ENCODE measurements around the gene NCMAP. TPM values are rescaled to one million over a fixed set of nuclear protein-coding genes. Genes with fewer than 3 reads are reported as not detected.

NCMAP gene
- polyA plus RNA-seq, 1 experiment, result not detected

DNA sequence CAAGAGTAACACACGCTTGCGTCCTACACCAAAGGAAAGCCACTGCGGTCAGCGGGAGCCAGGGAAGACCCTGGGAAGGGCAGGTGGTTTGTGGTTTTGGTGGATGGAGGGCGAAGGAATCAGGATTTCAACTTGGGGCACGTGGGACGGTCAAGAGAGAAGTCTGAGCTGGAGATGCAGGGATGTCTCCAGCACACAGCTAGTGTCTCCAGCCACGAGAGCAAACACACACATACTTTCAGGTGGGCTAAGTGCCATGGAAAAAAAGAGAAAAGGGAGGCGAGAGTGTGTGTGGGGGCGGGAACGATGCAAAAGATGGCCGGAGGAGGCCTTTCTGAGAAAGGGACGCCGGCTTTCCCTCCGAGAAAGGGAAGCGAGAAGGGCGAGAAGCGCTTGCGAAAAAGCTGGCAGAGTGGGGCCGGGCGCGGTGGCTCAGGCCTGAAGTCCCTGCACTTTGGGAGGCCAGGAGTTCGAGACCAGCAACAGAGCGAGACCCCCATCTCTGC is 85.8 kb downstream of the NCMAP start:
- no peaks in the 10 kb centered on the region for H3K9me3 ChIP-seq (ENCODE audit: control insufficient read depth, insufficient read depth, low read length)
- DNase-seq (ENCODE audit: low read depth, low spot score), result no peak
- peaks cover 5% of the 10 kb centered on the region for H3K27me3 ChIP-seq (ENCODE audit: control insufficient read depth, insufficient read depth, low read length)
- ChIA-PET CTCF (interaction anchor here (1.0 kb wide), 1 partner anchor 8 kb away, joined by 3 read pairs; no protein-coding TSS in a partner anchor), POLR2A (interaction anchor here (0.8 to 1.2 kb wide), 2 partner anchors 41 to 225 kb away, joined by 3 to 6 read pairs; no protein-coding TSS in a partner anchor)
- TF ChIP-seq CTCF (IDR thresholded peaks at IDR 0.05; ENCODE audit: low read depth, low read length), result no peak
- H3K27ac ChIP-seq (ENCODE audit: low read depth, low read length), result peak overlapping the region; percentile 100
- H3K4me3 ChIP-seq (ENCODE audit: low read depth, low read length), result peak overlapping the region; percentile 59

DNA sequence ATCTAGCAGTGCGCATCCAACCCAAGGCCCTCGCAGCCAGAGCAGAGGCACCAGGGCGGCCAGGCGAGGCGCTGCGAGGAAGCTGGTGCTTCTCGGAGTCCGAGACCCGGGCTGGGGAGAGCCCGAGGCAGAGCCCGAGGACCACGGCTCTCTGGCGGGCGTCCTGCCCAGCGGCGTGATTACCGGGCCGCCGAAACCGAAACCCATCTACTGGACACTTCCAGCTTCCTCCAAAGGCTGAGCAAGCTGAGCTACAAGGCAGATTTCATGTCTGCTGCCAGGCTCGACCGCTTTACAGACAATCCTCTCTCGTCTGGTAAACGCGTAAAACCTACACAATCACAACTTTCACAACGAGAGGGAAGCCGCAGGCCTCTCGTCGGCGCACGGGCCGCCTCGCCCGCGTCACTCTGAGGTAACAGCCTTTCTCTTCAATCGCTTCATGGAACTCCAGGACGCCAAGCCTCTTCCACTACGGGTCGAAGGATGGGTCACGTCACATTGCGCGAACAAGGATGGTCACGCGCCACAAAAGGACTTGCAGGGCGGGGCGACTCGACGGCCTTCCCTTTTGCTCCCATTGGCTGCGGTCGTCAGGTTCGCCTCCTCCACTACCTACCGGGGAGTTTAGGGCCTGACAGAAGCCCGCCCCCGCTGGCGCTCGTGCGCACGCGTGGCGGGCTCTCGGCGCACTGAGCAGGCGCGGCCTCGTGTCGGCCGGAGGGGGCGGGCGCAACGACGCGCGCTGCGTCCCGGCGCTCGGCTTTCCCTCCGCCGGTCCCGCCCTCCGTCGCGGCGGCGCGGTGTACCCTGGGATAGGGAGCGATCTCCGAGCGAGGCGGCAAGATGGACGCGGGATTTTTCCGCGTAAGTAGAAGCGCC is 86.8 kb downstream of the NCMAP start, which contains the start of gene SRRM1:
Gene SRRM1, plus strand, starts transcription at position 822 of the 882 bp plus-strand sequence. Its CDS starts 25 bp downstream, at position 847.
- peak within 1 kb of the TSS; percentile 100 for H3K27ac ChIP-seq (ENCODE audit: low read depth, low read length)
- peak within 1 kb of the TSS; percentile 90 for H3K4me3 ChIP-seq (ENCODE audit: low read depth, low read length)
- H3K9me3 ChIP-seq (ENCODE audit: control insufficient read depth, insufficient read depth, low read length), result no peaks in the 10 kb centered on the region
- DNase-seq (ENCODE audit: low read depth, low spot score), result peak; percentile 100
- H3K27me3 ChIP-seq (ENCODE audit: control insufficient read depth, insufficient read depth, low read length), result peaks cover 3% of the 10 kb centered on the region
- CTCF ChIA-PET, result interaction anchor here (0.6 to 1.0 kb wide), 2 partner anchors 9 to 151 kb away, joined by 3 read pairs; no protein-coding TSS in a partner anchor
- peak; percentile 11; the same call in 1 of the 2 replicates for TF ChIP-seq CTCF (IDR thresholded peaks at IDR 0.05; ENCODE audit: low read depth, low read length)
- POLR2A ChIA-PET, result interaction anchor here (0.6 to 1.2 kb wide), 5 partner anchors 40 to 226 kb away, joined by 3 to 10 read pairs (median 5); no protein-coding TSS in a partner anchor

- Histone ChIP-seq H3K9me3 (ENCODE audit: control insufficient read depth, insufficient read depth, low read length) (no peaks in the 10 kb centered on the region), H3K4me3 (ENCODE audit: low read depth, low read length) (peak overlapping the region; percentile 89), H3K27ac (ENCODE audit: low read depth, low read length) (no peak overlapping the region), H3K27me3 (ENCODE audit: control insufficient read depth, insufficient read depth, low read length) (no peaks in the 10 kb centered on the region)
- TF ChIP-seq CTCF (IDR thresholded peaks at IDR 0.05; ENCODE audit: low read depth, low read length), result no peak
- POLR2A ChIA-PET, result interaction anchor here (0.6 to 0.7 kb wide), 2 partner anchors 61 to 208 kb away, joined by 5 to 10 read pairs; no protein-coding TSS in a partner anchor
- CTCF ChIA-PET, result interaction anchor here (0.5 to 1.7 kb wide), 2 partner anchors 191 to 561 kb away, joined by 3 to 5 read pairs; no protein-coding TSS in a partner anchor
- DNase-seq (ENCODE audit: low read depth, low spot score), result no peak
These were observed 87.6 kb downstream of the NCMAP start for GRCh38 chr1:24643363-24644099.

- ChIA-PET POLR2A (no interaction called here), CTCF (interaction anchor here (0.5 to 1.7 kb wide), 2 partner anchors 191 to 560 kb away, joined by 3 to 5 read pairs; no protein-coding TSS in a partner anchor)
- Histone ChIP-seq H3K4me3 (ENCODE audit: low read depth, low read length) (peak overlapping the region; percentile 89), H3K27me3 (ENCODE audit: control insufficient read depth, insufficient read depth, low read length) (no peaks in the 10 kb centered on the region), H3K9me3 (ENCODE audit: control insufficient read depth, insufficient read depth, low read length) (no peaks in the 10 kb centered on the region), H3K27ac (ENCODE audit: low read depth, low read length) (no peak overlapping the region)
- no peak for DNase-seq (ENCODE audit: low read depth, low spot score)
- no peak for TF ChIP-seq CTCF (IDR thresholded peaks at IDR 0.05; ENCODE audit: low read depth, low read length)
These were observed 88.2 kb downstream of the NCMAP start for GRCh38 chr1:24644100-24644384.
